Stimulated activated CD4-positive, alpha-beta T cell treated with anti-CD3 and anti-CD28 coated beads, Interleukin-4, amount 100 ng/mL, for 24 hours (primary cell): ENCODE data around the gene PTDSS2.
"Not testable (repeated sequence)": the region's sequence is repeated elsewhere in the genome, so short reads cannot be mapped to it uniquely, and the experiment has no call there.

Experiments
- DNase-seq: peaks from one replicate; pipeline ENCODE4 v3.0.0-alpha.2; 2020

PTDSS2 gene

GRCh38 chr11:452203-452744, 2.2 kb downstream of the PTDSS2 start:
- DNase-seq, result no peak

- no peak for DNase-seq
Measured at GRCh38 chr11:452916-453527, 2.9 kb downstream of the PTDSS2 start.

GRCh38 chr11:453564-453963, 3.5 kb downstream of the PTDSS2 start:
- DNase-seq, result no peak

GRCh38 chr11:454043-454442, 4.0 kb downstream of the PTDSS2 start:
- no peak for DNase-seq

GRCh38 chr11:454801-455565, 4.9 kb downstream of the PTDSS2 start:
- DNase-seq, result no peak

- DNase-seq, result no peak
Measured at GRCh38 chr11:455566-456147, 5.6 kb downstream of the PTDSS2 start.

GRCh38 chr11:456533-456932, 6.5 kb downstream of the PTDSS2 start:
- DNase-seq, result peak; percentile 38

GRCh38 chr11:457111-457760, 7.2 kb downstream of the PTDSS2 start:
- no peak for DNase-seq

GRCh38 chr11:459511-460220, 9.6 kb downstream of the PTDSS2 start:
- no peak for DNase-seq

GRCh38 chr11:460331-461199, 10.5 kb downstream of the PTDSS2 start:
- no peak for DNase-seq

- no peak for DNase-seq
Measured at GRCh38 chr11:461626-462025, 11.5 kb downstream of the PTDSS2 start.

GRCh38 chr11:462107-462890, 12.2 kb downstream of the PTDSS2 start:
- no peak for DNase-seq

- no peak for DNase-seq
Measured at GRCh38 chr11:464316-464715, 14.2 kb downstream of the PTDSS2 start.

GRCh38 chr11:465896-466530, 15.9 kb downstream of the PTDSS2 start:
- no peak for DNase-seq

- no peak for DNase-seq
Measured at GRCh38 chr11:468036-468435, 18.0 kb downstream of the PTDSS2 start.

- DNase-seq, result no peak
Measured at GRCh38 chr11:468493-468892, 18.4 kb downstream of the PTDSS2 start.

GRCh38 chr11:469026-469683, 19.1 kb downstream of the PTDSS2 start:
- DNase-seq, result not testable (repeated sequence)

GRCh38 chr11:469684-470560, 19.8 kb downstream of the PTDSS2 start:
- DNase-seq, result no peak
